GM19438 (cell line): ENCODE results near the gene FAIM2.

Experiments
- ATAC-seq: cut with Tn5 transposase; IDR thresholded peaks from one replicate; pipeline ENCODE4 v1.9.1; 2021; ENCODE audit warnings: low read depth; ENCODE audit not compliant: unreplicated experiment

FAIM2 gene

GRCh38 chr12:49900371-49900770 lies 3.3 kb downstream of the FAIM2 start:
- ATAC-seq, result no peak

DNA sequence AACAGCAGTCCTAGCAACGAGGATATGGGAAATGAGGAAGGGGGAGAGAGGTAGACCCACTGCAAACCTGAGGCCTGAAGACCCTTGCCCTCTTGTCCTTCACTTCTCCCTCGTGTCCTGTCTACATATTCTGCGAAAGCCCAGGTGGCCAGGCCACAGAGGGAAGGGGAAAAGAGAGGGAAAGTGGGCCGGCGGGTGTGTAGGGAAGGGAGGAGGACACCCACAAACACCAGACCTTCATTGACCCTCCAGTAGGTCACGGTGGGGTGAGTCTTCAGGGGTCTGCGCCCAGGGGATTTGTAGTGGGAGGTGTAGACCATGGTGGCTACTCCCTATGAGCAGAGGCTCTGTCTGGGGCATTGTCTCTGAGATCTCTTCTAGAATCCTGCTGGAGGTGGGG lies 3.8 kb downstream of the FAIM2 start:
- no peak for ATAC-seq

GRCh38 chr12:49899286-49899843 lies 4.3 kb downstream of the FAIM2 start:
- no peak for ATAC-seq

- no peak for ATAC-seq
These were observed 6.4 kb downstream of the FAIM2 start for GRCh38 chr12:49897276-49897675.

GRCh38 chr12:49895773-49896172 lies 7.9 kb downstream of the FAIM2 start:
- no peak for ATAC-seq

GRCh38 chr12:49894751-49895148 lies 8.9 kb downstream of the FAIM2 start:
- ATAC-seq, result no peak

- ATAC-seq, result no peak
These were observed 9.6 kb downstream of the FAIM2 start for GRCh38 chr12:49893753-49894750.

GRCh38 chr12:49892732-49893317 lies 10.9 kb downstream of the FAIM2 start:
- ATAC-seq, result no peak

DNA sequence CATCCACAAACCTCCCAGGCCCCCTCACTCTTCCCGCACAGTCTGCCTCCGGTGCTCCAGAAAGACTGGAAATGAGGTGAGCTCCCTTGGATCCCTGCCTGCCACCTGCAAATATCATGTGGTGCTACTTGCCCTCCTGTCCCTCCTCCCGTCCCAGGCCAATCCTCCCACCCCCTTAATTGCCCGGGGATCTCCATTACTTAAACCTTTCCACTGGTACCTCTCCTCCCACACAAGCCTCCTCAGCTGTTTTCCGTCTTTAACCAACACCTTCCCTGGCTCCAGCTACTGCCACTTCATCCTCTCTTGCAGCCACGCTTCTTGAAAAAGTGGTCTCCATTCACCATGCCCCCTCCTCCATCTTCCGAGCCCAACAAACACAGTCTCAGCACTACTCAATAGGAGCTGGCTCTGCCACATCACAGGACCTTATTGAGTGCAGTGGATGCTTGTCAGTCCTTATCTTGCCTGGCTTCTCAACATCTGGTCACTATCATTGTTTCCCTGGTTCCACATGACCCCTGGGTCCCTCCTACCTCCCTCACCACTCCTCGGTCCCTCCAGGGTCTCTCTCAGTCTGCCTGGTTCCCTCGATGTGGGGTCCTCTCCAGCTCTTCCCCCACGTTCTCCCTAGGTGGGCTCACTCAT lies 11.5 kb downstream of the FAIM2 start:
- no peak for ATAC-seq

DNA sequence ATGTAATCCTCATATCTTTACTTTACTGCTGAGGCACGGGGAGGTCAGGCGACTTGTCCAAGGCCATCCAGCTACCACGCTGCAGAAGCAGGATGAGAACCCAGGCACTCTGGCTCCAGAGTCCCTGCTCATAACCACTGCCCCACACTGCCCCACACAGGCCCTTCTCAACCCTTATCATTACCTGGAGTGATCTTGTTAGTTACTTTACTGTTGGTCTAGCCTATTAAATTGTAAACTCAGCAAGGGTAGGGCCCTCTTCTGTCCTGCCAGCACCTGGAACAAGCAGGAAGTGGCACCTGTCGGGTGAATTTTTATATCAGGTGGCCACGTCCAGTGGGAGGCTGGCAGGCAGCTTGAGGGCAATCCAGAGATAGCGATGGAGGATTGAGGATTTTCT lies 12.2 kb downstream of the FAIM2 start:
- no peak for ATAC-seq

DNA sequence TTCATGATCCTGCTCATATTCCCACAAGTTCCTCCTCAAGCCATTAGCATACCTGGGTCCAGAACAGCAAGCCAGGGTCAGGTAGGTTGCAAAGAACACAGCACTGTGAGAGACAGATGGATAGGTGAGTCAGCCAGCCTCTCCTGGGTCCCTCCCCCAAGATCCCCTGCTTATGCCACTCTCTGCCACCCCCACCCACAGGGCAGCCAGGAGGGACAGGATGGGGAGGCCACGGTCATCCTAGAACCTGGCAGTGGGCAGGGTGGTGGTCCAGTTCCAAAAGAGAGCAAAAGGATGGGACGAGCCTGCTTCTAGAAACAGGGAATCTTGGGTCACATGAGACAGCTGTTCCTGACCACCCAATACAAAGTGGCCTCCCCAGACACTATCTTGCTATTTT lies 12.7 kb downstream of the FAIM2 start:
- ATAC-seq, result no peak

GRCh38 chr12:49890096-49890461 lies 13.6 kb downstream of the FAIM2 start:
- no peak for ATAC-seq

DNA sequence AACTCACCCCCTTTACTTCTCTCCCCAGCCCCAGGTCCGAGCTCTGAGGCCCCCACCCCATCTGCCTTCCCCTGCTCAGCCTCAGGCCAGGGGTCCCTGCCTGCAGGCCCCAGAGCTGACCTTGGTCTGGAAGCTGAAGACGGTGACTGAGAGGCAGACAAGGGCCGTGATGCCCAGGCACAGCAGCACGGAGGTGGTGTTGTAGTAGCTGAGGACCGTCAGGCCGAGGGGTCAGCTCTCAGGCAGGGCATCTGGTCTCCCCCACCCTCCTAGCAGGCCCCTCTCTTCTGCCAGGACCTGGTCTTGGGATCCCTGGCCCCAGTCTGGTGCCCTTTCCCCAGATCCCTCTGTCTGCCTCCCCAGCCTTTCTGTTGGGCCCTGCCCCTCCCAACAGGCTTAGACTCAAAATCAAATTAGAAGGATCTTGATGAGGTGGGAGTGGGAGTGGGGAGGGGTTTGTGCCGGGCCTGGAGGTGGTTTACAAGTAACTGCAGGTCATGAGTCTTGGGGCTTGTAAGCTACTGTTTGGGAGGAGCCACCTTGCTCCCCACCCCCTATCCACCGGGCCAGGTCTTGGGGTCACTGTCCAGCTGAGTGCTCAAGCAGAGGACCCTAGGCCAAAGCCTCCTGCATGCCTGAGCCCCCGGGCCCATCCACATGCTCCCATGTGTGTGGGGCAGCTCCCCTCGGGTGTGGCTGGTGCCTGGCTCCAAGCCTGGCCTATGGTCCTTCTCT lies 14.2 kb downstream of the FAIM2 start:
- no peak for ATAC-seq

- ATAC-seq, result no peak
These were observed 15.1 kb downstream of the FAIM2 start for GRCh38 chr12:49888461-49889151.

- ATAC-seq, result no peak
These were observed 15.9 kb downstream of the FAIM2 start for GRCh38 chr12:49887536-49888401.

GRCh38 chr12:49887091-49887490 lies 16.6 kb downstream of the FAIM2 start:
- no peak for ATAC-seq

DNA sequence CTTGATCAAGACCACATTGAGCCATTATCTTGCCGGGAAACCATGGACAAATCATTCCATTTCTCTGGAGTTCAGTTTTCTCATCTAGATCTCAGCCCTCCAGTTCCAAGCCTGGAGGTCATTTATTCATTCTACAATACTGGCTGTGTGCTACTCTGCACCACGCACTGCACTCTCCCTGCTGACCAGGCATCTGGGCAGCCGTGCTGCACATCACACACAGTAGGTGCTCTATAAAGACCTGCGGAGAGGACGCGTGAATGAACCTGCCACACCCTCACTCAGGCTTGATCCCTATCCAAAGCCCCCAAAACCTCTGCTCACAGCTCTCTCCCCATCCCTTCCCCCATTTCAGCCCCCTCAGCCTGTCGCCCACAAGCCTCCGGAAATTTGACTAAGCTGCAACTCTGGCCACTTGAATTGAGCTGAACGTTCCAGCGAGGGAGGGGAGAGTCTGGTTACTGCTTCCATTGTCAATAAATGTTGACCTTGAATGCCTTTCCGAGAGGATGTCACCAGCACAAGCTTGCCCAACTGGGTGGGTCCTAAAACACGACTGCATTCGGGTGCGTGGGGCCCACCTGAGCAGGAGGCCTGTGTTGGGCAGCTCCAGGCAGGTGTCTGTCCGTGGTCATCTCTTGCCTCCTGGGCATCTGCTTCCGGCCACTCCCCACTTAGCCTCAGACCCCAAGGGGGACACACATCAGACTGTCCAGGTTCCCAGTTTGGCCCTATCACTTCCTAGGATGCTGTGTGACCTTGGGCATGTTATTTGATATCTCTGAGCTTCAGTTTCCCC lies 17.8 kb downstream of the FAIM2 start:
- ATAC-seq, result no peak

DNA sequence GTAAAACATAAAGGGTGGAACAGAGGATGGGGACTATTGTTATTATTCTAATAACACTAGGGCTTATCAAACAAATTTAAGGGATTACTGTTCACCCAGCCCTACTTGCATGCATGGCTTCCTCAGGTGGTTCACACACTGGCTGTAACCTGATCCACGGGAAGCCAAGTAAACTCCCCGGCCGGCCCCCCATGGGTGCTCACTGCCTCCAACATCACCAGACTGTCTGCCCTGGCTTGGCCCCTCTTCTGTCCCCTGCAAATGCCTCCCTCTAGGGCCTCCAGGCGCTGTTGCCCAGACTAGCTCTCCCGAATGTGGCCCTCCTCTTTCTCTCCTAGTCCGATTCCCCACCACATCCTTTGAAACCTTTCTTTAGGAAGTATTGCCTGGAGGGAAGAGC lies 18.6 kb downstream of the FAIM2 start:
- ATAC-seq, result no peak
